GM18907 (cell line): ENCODE measurements around the gene ADGRL3.
"Not testable (repeated sequence)": the region's sequence is repeated elsewhere in the genome, so short reads cannot be mapped to it uniquely, and the experiment has no call there.

Experiments
- ATAC-seq: cut with Tn5 transposase; IDR thresholded peaks from one replicate; pipeline ENCODE4 v1.9.1; 2021; ENCODE audit warnings: mild to moderate bottlenecking, moderate library complexity; ENCODE audit not compliant: unreplicated experiment

Gene ADGRL3

GRCh38 chr4:61468024-61468720 lies 268.0 kb downstream of the ADGRL3 start:
- ATAC-seq = no peak

GRCh38 chr4:61473306-61473705 lies 273.2 kb downstream of the ADGRL3 start:
- no peak for ATAC-seq

- no peak for ATAC-seq
Observed at GRCh38 chr4:61478340-61478739, 278.2 kb downstream of the ADGRL3 start.

- ATAC-seq = no peak
Observed at GRCh38 chr4:61485056-61485455, 284.9 kb downstream of the ADGRL3 start.

GRCh38 chr4:61489927-61490326 lies 289.8 kb downstream of the ADGRL3 start:
- ATAC-seq = no peak

- no peak for ATAC-seq
Observed at GRCh38 chr4:61493041-61493440, 292.9 kb downstream of the ADGRL3 start.

- no peak for ATAC-seq
Observed at GRCh38 chr4:61493470-61493869, 293.3 kb downstream of the ADGRL3 start.

- ATAC-seq = no peak
Observed at GRCh38 chr4:61500883-61501282, 300.8 kb downstream of the ADGRL3 start.

- ATAC-seq = no peak
Observed at GRCh38 chr4:61501812-61502211, 301.7 kb downstream of the ADGRL3 start.

- ATAC-seq = no peak
Observed at GRCh38 chr4:61505773-61506685, 305.9 kb downstream of the ADGRL3 start.

GRCh38 chr4:61507091-61507490 lies 307.0 kb downstream of the ADGRL3 start:
- ATAC-seq = no peak

- ATAC-seq = not testable (repeated sequence)
Observed at GRCh38 chr4:61509721-61510241, 309.7 kb downstream of the ADGRL3 start.

- ATAC-seq = no peak
Observed at GRCh38 chr4:61511716-61512488, 311.8 kb downstream of the ADGRL3 start.

GRCh38 chr4:61514991-61515390 lies 314.9 kb downstream of the ADGRL3 start:
- ATAC-seq = no peak

- no peak for ATAC-seq
Observed at GRCh38 chr4:61517144-61517543, 317.0 kb downstream of the ADGRL3 start.

GRCh38 chr4:61520166-61520565 lies 320.0 kb downstream of the ADGRL3 start:
- no peak for ATAC-seq

GRCh38 chr4:61520681-61521160 lies 320.6 kb downstream of the ADGRL3 start:
- ATAC-seq = no peak

GRCh38 chr4:61521451-61521850 lies 321.3 kb downstream of the ADGRL3 start:
- no peak for ATAC-seq

GRCh38 chr4:61522312-61522711 lies 322.2 kb downstream of the ADGRL3 start:
- no peak for ATAC-seq

GRCh38 chr4:61527888-61528287 lies 327.8 kb downstream of the ADGRL3 start:
- ATAC-seq = no peak

GRCh38 chr4:61528595-61528994 lies 328.5 kb downstream of the ADGRL3 start:
- no peak for ATAC-seq
